Measurements from ENCODE around the gene CSNK2A2.

Gene CSNK2A2

DNA sequence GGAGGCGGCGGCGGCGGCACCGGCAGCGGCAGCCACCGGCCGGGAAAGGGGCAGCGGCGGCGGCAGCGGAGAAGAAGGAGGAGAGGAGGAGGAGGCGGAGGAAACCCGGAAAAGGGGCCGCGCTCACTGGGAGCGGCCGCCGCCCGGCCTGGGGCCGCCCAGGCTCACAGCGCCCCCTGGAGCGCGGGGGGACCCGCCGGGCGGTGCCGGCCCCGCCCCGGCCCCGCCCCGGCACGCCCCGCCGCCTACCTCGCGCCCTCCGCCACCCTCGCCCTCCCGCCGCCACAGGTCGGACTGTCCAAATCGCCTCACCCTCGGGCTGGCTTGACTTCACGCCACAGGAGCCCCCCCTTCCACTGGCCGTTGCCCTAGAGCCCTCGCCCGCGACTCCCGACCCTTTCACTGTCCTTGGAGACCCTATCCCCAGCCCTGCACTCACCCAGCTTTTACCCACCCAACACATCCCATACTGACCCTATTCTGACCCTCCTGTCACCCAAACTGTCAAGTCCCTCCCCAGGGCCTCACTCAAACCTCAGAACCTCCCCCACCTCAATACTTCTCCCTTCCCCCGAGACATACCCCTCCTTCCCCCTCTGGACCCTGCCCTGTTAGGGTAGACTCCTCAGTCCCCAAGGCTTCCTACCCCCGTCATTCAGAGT, at the start of gene CSNK2A2:
Gene CSNK2A2, minus strand, starts transcription at position 85 of the 662 bp plus-strand sequence. CDS start 370 bp downstream, outside the sequence.
- DNase-seq, result peak; percentile 19

DNA sequence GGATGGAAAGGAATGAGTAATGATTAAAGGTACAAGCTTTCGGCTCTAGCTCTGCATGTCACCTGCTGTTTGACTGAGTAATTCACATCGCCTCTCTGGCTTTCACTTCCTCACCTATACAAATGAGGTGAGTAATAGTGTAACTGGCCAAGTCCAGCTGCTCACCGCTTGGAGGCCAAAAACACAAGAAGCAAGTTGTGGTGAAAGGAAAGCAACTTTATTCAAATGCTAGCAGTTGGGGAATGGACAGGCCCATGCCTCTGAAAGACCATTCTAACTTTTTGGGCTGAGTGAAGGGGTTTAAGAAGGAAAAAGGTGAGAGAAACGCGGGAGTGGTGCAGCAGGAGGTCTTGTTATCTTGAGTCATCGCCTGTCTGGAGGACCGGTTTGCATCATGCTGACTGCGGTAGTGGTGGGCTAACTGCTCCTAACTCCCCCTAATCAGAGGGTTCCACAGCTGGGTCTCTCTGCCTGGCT, 45.7 kb upstream of the CSNK2A2 start:
- no peak for DNase-seq

DNA sequence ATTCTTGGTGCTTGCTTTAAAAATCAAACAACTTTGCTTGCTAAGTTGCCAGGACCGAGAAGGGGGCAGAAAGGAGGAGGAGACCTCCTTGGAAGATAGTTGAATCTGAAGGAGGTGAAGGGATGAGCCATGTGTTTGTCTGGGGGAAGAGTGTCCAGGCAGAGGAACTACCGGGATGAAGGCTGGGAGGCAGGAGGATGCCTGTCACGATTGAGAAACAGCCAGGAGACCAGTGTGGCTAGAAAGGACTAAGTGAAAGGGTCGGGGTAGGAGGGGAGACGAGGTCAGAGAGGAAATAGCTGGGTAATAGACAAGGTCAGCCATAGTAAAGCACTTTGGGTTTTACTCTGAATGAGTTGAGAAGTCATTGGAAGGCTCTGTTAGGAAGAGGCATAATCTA, 38.9 kb upstream of the CSNK2A2 start:
- DNase-seq, result no peak

- DNase-seq, result peak; percentile 33
Observed at GRCh38 chr16:58236231-58236690, 38.4 kb upstream of the CSNK2A2 start.

GRCh38 chr16:58235663-58236062, 37.8 kb upstream of the CSNK2A2 start:
- DNase-seq, result no peak

- DNase-seq, result no peak
Observed at GRCh38 chr16:58234831-58235595, 37.1 kb upstream of the CSNK2A2 start.

- DNase-seq, result no peak
Observed at GRCh38 chr16:58230259-58230658, 32.4 kb upstream of the CSNK2A2 start.

- DNase-seq, result no peak
Observed at GRCh38 chr16:58226790-58227189, 28.9 kb upstream of the CSNK2A2 start.

- DNase-seq, result no peak
Observed at GRCh38 chr16:58225965-58226602, 28.2 kb upstream of the CSNK2A2 start.

DNA sequence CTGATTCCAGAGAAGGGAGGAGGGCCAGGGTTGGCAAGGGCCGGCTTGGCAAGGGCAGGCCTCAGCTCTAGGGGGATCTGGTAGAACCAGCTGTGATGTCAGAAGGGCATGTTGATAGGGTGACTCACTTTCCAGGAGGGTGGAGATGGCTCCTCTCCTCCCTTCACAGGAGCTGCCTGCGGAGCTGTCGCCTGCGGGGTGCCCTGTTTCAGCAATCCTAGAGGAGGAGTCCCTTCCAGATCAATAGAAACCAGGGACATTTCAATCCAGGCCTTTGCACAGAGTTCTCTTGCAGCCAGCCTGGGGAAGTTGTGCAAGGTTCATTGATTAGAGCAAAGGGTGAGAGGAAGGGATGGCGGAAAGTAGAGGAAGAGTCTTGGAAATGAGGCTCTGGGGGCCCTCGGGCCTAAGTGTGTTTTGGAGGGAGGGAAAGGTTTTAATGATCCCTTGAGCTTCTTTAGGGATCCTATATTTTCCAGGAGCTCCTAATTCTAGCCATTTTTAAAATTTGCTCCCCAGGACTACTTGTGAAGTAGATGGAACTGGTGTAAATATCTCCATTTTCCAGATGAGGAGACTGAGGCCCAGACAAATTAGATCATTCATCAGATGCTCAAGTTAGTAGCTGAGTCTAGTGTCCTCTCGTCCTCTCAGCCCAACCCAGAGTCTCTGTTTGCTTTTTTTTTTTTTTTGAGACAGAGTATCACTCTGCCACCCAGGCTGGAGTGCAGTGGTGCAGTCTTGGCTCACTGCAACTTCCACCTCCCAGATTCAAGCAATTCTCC, 24.8 kb upstream of the CSNK2A2 start:
- no peak for DNase-seq

DNA sequence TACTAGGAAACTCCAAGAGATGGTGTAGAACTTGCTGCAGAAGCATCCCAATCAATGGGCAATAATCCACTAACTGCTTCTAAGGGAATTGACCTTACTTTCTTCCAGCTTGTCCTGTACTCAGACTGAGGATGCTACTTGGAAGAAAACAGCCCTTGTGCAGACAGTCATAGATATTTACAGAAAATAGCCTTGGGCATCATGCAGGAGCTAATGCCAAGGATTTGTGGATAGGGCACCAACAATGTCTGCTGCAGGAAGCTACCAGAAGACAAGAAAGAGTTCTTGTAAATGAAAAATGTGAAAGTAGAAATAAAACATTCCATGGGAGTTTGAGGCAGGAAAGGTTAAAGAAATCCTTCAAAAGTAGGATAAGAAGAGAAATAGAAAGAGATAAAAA, 21.5 kb upstream of the CSNK2A2 start:
- DNase-seq, result no peak

DNA sequence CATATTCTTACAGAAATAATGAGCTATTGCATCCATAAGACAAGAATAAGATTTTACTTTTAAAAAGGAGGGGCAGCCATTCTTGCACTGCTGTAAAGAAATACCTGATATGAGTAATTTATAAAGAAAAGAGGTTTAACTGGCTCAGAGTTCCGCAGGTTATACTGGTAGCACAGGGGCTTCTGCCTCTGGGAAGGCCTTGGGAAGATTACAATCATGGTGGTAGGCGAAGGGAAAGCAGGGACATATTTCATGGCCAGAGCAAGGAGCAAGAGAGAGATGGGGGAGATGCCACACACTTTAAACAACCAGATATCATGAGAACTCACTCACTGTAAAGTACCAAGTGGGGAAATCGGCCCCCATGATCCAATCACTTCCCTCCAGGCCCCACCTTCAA, 20.9 kb upstream of the CSNK2A2 start:
- DNase-seq, result no peak

DNA sequence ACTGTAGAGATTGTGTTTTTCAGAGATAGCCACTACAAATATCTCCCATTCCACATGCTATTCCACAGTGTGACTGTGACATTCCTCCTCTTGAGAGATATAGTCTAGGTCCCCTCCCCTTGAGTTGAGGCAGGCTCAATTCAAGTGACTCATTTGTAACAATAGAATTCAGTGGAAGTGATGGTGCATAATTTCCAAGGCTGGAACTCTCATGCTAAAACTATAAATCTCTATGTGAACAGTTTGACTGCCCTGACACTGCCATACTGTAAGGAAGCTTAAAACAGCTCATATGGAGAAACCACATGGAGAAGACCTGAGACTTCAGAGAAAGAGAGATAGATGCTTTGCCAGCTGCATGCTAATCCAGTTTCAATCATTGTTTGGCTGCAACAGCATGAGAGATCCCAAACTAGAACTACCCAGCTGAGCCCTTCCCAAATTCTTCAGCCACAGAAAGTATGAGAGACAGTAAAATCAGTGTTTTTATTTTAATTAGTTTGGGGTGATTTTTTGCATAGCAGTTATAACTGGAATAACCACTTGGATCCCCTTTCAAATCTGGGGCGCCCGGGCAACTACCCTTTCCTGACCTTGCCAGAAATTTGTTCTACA, 19.5 kb upstream of the CSNK2A2 start:
- no peak for DNase-seq

DNA sequence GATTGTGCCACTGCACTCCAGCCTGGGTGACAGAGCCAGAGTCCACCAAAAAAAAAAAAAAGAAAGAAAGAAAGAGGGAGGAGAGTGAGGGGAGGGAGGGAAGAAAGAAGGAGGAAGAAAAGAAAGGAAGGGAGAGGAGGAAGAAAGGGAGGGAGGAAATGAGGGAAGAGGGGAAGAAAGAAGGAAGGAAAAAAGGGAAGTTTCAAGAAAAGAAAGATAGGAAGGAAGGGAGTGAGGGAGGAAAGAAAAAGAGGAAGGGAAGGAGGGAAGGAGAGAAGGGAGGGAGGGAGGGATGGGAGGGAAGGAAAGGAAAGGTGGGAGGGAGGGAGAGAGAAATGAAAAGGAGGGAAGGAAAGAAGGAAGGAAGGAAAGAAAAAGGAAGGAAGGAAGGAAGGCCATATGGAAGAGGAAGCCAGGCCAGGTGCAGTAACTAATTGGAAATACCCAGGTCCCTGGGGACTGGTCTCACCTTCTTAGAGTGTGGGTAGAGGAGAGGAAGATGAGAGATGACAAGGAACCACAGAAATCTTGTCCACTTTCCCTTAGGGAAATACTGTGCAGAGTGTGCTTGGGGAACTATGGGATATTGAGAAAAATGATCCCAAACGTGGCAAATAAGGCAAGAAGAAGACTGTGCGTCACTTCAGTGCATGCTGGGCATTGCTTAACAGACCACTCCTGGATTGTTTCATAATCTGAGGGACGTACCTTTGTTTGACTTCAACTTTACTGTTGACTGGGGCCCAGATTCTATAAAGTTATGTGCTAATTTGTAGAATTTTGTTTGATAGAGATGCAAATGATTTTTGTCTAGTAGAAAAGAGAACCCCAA, 15.1 kb upstream of the CSNK2A2 start:
- no peak for DNase-seq

GRCh38 chr16:58211846-58212245, 13.9 kb upstream of the CSNK2A2 start:
- no peak for DNase-seq

GRCh38 chr16:58211245-58211644, 13.3 kb upstream of the CSNK2A2 start:
- no peak for DNase-seq

DNA sequence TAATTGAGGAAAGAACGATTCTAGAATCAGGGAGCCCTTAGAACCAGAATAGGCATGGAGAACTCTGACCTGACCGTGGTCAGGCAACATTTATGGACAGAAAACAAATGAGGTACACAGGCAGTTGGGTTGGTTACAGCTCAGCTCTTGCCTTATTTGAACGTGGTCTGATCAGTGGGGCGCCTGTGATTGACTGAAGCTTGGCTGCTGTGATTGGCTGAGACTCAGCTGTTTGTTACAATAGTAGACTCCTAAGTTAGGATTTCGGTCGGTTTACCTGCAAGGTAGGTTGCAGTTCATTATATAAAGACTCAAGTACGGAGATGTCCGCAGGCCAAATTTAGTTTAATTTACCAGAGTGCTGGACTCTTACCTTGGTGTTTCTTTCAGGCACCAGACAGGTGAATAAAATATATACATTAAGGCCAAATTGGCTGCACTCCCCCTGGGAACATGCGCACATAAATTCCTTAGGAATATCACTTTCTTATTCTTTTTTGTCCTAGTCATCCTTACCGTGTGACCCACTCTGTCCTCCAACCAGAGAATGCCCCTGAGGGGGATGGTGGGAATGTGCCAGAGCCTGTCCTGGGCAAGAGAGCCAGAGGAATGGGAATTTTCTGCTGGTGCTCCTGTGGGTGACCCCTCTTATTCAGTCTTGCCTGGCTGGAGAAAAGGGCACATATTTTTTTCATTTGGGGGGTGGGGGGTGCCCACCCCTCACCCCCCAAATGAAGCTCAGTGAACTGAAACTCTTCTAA, 7.5 kb upstream of the CSNK2A2 start:
- no peak for DNase-seq

DNA sequence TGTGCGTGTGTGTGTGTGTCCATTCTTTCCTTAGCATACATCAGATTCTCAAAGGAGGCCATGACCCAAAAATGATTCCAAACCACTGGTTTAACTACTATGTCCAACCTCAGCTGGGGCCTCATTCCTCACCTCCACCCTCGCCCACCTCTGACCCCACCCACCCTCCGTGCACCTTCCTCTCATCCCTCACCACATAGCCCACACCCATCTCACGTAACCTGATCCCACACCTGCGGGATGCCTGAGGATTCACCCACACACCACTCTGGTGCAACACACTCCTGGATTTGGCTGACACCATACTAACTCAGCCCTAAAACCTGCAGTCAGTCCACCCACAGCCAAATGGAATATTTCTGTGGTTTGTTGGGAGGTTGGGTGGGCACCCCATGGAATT, 3.3 kb upstream of the CSNK2A2 start:
- DNase-seq, result no peak

GRCh38 chr16:58200004-58200797, 2.3 kb upstream of the CSNK2A2 start:
- DNase-seq, result no peak
